Calu3 (cell line): ENCODE results near the gene RBM42. TPM values are rescaled to one million over a fixed set of nuclear protein-coding genes. Genes with fewer than 3 reads are reported as not detected.
A peak's percentile ranks its signal among the peaks of the same experiment; 100 is the strongest.
"Not testable (repeated sequence)": the region's sequence is repeated elsewhere in the genome, so short reads cannot be mapped to it uniquely, and the experiment has no call there.

ENCODE experiments used
- BruUV-seq: library from RNA; stranded (reverse); fragments of 400-500 nt; replicated peaks from 2 replicates; lab custom pipeline; 2021; lab: Mats Ljungman, UMichigan
- CTCF ChIA-PET: fragments of 300-600 bp; sonication (Branson Sonifier 250); formaldehyde crosslinking; loops from one replicate; lab custom pipeline; 2022; ENCODE audit warnings: antibody characterized with exemption; lab: Charles Lee
- DNase-seq: peaks from one replicate; pipeline ENCODE4 v3.0.0; 2022
- H3K27ac Mint-ChIP-seq: one replicate; pipeline ENCODE4 v1.8.0; 2022; ENCODE audit warnings: mixed read lengths; ENCODE audit not compliant: unreplicated experiment
- H3K27me3 Mint-ChIP-seq: one replicate; pipeline ENCODE4 v1.8.0; 2022; ENCODE audit warnings: mixed read lengths; ENCODE audit not compliant: unreplicated experiment
- H3K36me3 Mint-ChIP-seq: one replicate; pipeline ENCODE4 v1.8.0; 2022; ENCODE audit warnings: mild to moderate bottlenecking, moderate library complexity, mixed read lengths; ENCODE audit not compliant: insufficient read depth, unreplicated experiment
- H3K4me1 Mint-ChIP-seq: one replicate; pipeline ENCODE4 v1.8.0; 2022; ENCODE audit warnings: mild to moderate bottlenecking, low read depth, mixed read lengths; ENCODE audit not compliant: unreplicated experiment
- H3K4me3 Mint-ChIP-seq: one replicate; pipeline ENCODE4 v1.8.0; 2022; ENCODE audit warnings: mild to moderate bottlenecking, low read depth, moderate library complexity, mixed read lengths; ENCODE audit not compliant: unreplicated experiment
- H3K9me3 Mint-ChIP-seq: one replicate; pipeline ENCODE4 v1.8.0; 2022; ENCODE audit warnings: low read depth, mixed read lengths; ENCODE audit not compliant: unreplicated experiment
- intact Hi-C: fragments of 100-400 bp; cut with micrococcal nuclease; formaldehyde crosslinking; loops from one replicate; pipeline ENCODE4 v1.10.0; 2022; ENCODE audit not compliant: unreplicated experiment
- total RNA-seq: library from RNA; stranded (reverse); gene quantifications from 2 replicates; pipeline ENCODE4 v1.2.3, GENCODE V29; 2022
- TF ChIP-seq, protein P1 (sequence below): fragments of 200-600 bp; IDR thresholded peaks from one replicate; pipeline ENCODE4 v1.8.0; 2022; ENCODE audit warnings: antibody characterized with exemption; ENCODE audit not compliant: unreplicated experiment

Gene RBM42
- total RNA-seq, 1 experiment from 2014 or later: 148 TPM

DNA sequence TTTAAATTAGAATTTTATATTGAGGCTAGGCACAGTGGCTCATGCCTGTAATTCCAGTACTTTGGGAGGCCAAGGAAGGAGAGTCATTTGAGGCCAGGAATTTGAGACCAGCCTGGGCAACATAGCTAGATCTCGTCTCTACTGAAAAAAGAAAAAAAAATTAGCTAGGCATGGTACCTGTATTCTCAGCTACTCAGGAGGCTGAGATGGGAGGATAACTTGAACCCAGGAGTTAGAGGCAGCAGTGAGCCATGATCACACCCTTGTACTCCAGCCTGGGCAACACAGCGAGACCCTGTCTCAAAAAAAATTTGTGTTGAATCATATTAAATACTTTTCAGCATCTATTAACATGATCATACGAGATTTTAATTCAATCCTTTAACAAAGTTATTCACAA is 38.0 kb upstream of the RBM42 start:
- Mint-ChIP-seq H3K9me3 (peaks cover 3% of the 10 kb centered on the region), H3K36me3 (no peaks in the 10 kb centered on the region), H3K27ac (no peak overlapping the region), H3K27me3 (peaks cover 38% of the 10 kb centered on the region), H3K4me1 (no peaks in the 10 kb centered on the region), H3K4me3 (no peak overlapping the region)
- BruUV-seq: no TSS peak
- intact Hi-C loops: no loop called here
- no peak for DNase-seq
- CTCF ChIA-PET: no interaction called here
- TF ChIP-seq, protein P1, sequence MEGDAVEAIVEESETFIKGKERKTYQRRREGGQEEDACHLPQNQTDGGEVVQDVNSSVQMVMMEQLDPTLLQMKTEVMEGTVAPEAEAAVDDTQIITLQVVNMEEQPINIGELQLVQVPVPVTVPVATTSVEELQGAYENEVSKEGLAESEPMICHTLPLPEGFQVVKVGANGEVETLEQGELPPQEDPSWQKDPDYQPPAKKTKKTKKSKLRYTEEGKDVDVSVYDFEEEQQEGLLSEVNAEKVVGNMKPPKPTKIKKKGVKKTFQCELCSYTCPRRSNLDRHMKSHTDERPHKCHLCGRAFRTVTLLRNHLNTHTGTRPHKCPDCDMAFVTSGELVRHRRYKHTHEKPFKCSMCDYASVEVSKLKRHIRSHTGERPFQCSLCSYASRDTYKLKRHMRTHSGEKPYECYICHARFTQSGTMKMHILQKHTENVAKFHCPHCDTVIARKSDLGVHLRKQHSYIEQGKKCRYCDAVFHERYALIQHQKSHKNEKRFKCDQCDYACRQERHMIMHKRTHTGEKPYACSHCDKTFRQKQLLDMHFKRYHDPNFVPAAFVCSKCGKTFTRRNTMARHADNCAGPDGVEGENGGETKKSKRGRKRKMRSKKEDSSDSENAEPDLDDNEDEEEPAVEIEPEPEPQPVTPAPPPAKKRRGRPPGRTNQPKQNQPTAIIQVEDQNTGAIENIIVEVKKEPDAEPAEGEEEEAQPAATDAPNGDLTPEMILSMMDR: no peak

DNA sequence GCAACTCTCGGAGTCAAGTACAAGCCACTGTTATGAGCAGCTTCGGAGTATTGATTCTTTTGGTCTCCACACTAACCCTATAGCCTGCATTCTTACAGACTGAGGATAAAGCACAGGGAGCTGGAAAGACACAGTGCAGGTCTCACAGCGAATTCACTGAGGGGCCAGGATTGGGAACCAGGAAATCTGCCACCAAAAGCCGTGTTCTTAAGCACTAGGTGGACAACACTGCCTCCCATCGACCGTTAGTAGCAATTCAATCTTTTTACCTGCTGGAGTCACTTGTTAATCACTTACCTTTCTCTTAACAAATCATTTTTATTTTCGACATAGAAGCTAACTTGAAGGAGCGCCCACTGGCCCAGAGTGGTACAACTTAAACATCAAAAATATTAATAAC is 36.6 kb upstream of the RBM42 start:
- H3K27me3 Mint-ChIP-seq: peaks cover 38% of the 10 kb centered on the region
- no peaks in the 10 kb centered on the region for H3K36me3 Mint-ChIP-seq
- intact Hi-C loops: no loop called here
- DNase-seq: peak; percentile 30
- H3K9me3 Mint-ChIP-seq: peaks cover 4% of the 10 kb centered on the region
- H3K27ac Mint-ChIP-seq: no peak overlapping the region
- CTCF ChIA-PET: interaction anchor here (0.7 to 0.8 kb wide), 2 partner anchors 44 to 97 kb away, joined by 3 to 4 read pairs; no protein-coding TSS in a partner anchor
- no peak overlapping the region for H3K4me3 Mint-ChIP-seq
- no TSS peak for BruUV-seq
- no peaks in the 10 kb centered on the region for H3K4me1 Mint-ChIP-seq
- TF ChIP-seq, protein P1: no peak

DNA sequence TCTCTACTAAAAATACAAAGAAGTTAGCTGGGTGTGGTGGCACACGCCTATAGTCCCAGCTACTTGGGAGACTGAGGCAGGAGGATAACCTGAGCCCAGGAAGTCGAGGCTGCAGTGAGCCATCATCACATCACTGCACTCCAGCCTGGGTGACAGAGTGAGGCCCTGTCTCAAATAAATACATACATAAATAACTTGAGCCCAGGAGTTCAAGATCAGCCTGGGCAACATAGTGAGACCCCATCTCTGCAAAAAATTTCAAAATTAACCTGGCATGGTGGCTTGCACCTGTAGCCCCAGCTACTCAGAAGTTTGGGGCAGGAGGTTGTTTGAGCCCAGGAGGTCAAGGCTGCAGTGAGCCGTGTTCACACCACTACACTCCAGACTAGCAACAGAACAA is 33.8 kb upstream of the RBM42 start:
- H3K9me3 Mint-ChIP-seq, H3K4me1 Mint-ChIP-seq, CTCF ChIA-PET, DNase-seq, BruUV-seq, H3K36me3 Mint-ChIP-seq, intact Hi-C loops, H3K27ac Mint-ChIP-seq, H3K4me3 Mint-ChIP-seq: not testable (repeated sequence)
- peaks cover 18% of the 10 kb centered on the region for H3K27me3 Mint-ChIP-seq

DNA sequence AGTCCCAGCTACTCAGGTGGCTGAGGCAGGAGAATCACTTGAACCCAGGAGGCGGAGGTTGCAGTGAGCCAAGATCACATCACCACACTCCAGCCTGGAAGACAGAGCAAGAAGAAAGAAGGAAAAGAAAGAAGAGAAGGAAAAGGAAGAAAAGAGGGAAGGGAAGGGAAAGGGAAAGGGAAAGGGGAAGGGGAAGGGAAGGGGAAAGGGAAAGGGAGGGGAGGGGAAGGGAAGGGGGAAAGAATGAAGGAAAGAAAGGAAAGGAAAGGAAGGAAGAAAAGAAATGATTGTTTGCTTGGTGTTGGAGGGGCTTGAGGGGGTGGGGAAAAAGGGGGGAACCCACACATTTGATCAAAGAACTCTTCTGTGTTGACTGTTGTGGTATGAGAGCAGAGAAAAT is 32.9 kb upstream of the RBM42 start:
- Mint-ChIP-seq H3K4me3 (no peak overlapping the region), H3K27me3 (peaks cover 22% of the 10 kb centered on the region), H3K36me3 (no peaks in the 10 kb centered on the region), H3K4me1 (no peaks in the 10 kb centered on the region), H3K9me3 (peaks cover 4% of the 10 kb centered on the region), H3K27ac (no peak overlapping the region)
- TF ChIP-seq, protein P1: no peak
- no TSS peak for BruUV-seq
- no peak for DNase-seq
- CTCF ChIA-PET: no interaction called here
- intact Hi-C loops: no loop called here

DNA sequence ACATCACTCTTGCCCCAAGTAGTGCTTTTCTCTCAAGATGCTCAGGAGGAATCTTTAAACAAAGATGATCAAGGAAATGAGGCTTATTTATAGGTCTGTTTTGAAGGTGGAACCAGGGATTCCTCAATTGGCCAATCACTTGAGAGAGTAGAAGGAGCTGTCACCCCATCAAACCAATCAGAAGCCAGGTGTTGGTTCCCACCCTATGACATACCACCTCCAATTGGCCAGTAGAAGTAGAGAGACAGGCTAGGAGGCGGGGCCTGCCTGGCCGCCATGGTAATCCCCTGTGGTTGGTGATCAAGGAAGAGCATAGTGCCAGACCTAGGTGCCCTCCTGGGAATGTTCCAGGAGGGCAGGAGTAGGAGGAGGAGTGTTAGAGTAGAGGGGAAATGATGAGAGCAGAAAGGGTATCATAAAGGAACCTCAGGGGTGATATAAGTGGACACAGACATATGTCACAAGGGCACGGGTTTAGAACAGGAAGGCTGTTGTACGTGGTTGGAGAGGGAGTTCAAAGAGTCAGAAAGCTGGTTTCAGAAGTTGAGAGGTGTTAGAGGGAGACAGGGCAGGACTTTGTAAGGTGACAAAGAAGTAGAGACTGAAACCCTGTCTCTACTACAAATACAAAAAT is 32.4 kb upstream of the RBM42 start:
- Mint-ChIP-seq H3K4me3 (no peak overlapping the region), H3K4me1 (no peaks in the 10 kb centered on the region), H3K36me3 (no peaks in the 10 kb centered on the region), H3K9me3 (peaks cover 4% of the 10 kb centered on the region), H3K27me3 (peaks cover 26% of the 10 kb centered on the region), H3K27ac (no peak overlapping the region)
- intact Hi-C loops: no loop called here
- DNase-seq: no peak
- TF ChIP-seq, protein P1: no peak
- no TSS peak for BruUV-seq
- CTCF ChIA-PET: interaction anchor here (0.7 kb wide), 2 partner anchors 157 to 291 kb away, joined by 4 read pairs; no protein-coding TSS in a partner anchor
